H9 (cell line): ENCODE data around the gene TMEM87A. TPM values are rescaled to one million over a fixed set of nuclear protein-coding genes. Genes with fewer than 3 reads are reported as not detected.

Source experiments
- DNase-seq: peaks from one replicate; pipeline ENCODE4 v3.0.0-alpha.2; 2017
- H2AFZ ChIP-seq: one replicate; pipeline ENCODE4 v1.6.1; 2013; ENCODE audit warnings: mild to moderate bottlenecking, low read length, control low read depth, moderate library complexity
- H2AK5ac ChIP-seq: 2 replicates; pipeline ENCODE4 v1.6.1; 2013; ENCODE audit warnings: low read length, control low read depth, mixed read lengths; ENCODE audit not compliant: insufficient read length
- H2BK120ac ChIP-seq: one replicate; pipeline ENCODE4 v1.6.1; 2013; ENCODE audit warnings: low read depth, mild to moderate bottlenecking, low read length, control low read depth, inconsistent platforms; ENCODE audit not compliant: poor library complexity, severe bottlenecking
- H2BK12ac ChIP-seq: 2 replicates; pipeline ENCODE4 v1.6.1; 2013; ENCODE audit warnings: low read length, control low read depth, mixed read lengths, low read depth; ENCODE audit not compliant: insufficient read length
- H2BK15ac ChIP-seq: 2 replicates; pipeline ENCODE4 v1.6.1; 2013; ENCODE audit warnings: low read depth, low read length, control low read depth
- H2BK20ac ChIP-seq: one replicate; pipeline ENCODE4 v1.6.1; 2013; ENCODE audit warnings: low read depth, mild to moderate bottlenecking, low read length, control low read depth, inconsistent platforms; ENCODE audit not compliant: poor library complexity, severe bottlenecking
- H2BK5ac ChIP-seq: 2 replicates; pipeline ENCODE4 v1.6.1; 2013; ENCODE audit warnings: low read length, control low read depth, mixed read lengths; ENCODE audit not compliant: insufficient read length
- H3K14ac ChIP-seq: 2 replicates; pipeline ENCODE4 v1.6.1; 2013; ENCODE audit warnings: low read length, control low read depth; ENCODE audit not compliant: insufficient read depth
- H3K18ac ChIP-seq: 2 replicates; pipeline ENCODE4 v1.6.1; 2013; ENCODE audit warnings: low read depth, mild to moderate bottlenecking, mixed read lengths, low read length, control low read depth; ENCODE audit not compliant: insufficient read length
- H3K23ac ChIP-seq: 2 replicates; pipeline ENCODE4 v1.6.1; 2013; ENCODE audit warnings: low read length, control low read depth, mixed read lengths, low read depth; ENCODE audit not compliant: insufficient read length
- H3K23me2 ChIP-seq: 2 replicates; pipeline ENCODE4 v1.6.1; 2013; ENCODE audit warnings: low read depth, mild to moderate bottlenecking, mixed read lengths, low read length, control low read depth; ENCODE audit not compliant: insufficient read length, poor library complexity, severe bottlenecking
- H3K27ac ChIP-seq: 2 replicates; pipeline ENCODE4 v1.5.1; 2013; ENCODE audit warnings: low read length, control low read depth, mixed read lengths, low read depth; ENCODE audit not compliant: insufficient read length
- H3K27me3 ChIP-seq: 2 replicates; pipeline ENCODE4 v1.6.1; 2013; ENCODE audit warnings: low read length, control low read depth, inconsistent platforms; ENCODE audit not compliant: insufficient read depth
- H3K4ac ChIP-seq: 2 replicates; pipeline ENCODE4 v1.6.1; 2013; ENCODE audit warnings: low read depth, mild to moderate bottlenecking, control low read depth, inconsistent platforms, low read length, moderate library complexity
- H3K4me1 ChIP-seq: 2 replicates; pipeline ENCODE4 v1.6.1; 2013; ENCODE audit warnings: low read length, control low read depth, inconsistent platforms; ENCODE audit not compliant: insufficient read depth
- H3K4me2 ChIP-seq: 2 replicates; pipeline ENCODE4 v1.6.1; 2013; ENCODE audit warnings: low read length, control low read depth, mixed read lengths; ENCODE audit not compliant: insufficient read length, insufficient read depth
- H3K56ac ChIP-seq: 2 replicates; pipeline ENCODE4 v1.6.1; 2013; ENCODE audit warnings: low read depth, mild to moderate bottlenecking, mixed read lengths, low read length, control low read depth; ENCODE audit not compliant: insufficient read length
- H3K79me1 ChIP-seq: 2 replicates; pipeline ENCODE4 v1.6.1; 2013; ENCODE audit warnings: low read depth, mild to moderate bottlenecking, moderate library complexity, low read length, control low read depth, inconsistent platforms; ENCODE audit not compliant: insufficient read depth, poor library complexity, severe bottlenecking
- H3K79me2 ChIP-seq: 2 replicates; pipeline ENCODE4 v1.6.1; 2013; ENCODE audit warnings: low read length, control low read depth, inconsistent platforms; ENCODE audit not compliant: insufficient read depth
- H3K9ac ChIP-seq: 2 replicates; pipeline ENCODE4 v1.6.1; 2013; ENCODE audit warnings: low read length, control low read depth, mixed read lengths; ENCODE audit not compliant: insufficient read length; ENCODE audit errors: extremely low read depth
- H3K9me3 ChIP-seq: one replicate; pipeline ENCODE4 v1.6.1; 2013; ENCODE audit warnings: low read depth, low read length, inconsistent platforms; ENCODE audit not compliant: control insufficient read depth
- H3T11ph ChIP-seq: one replicate; pipeline ENCODE4 v1.6.1; 2013; ENCODE audit warnings: mild to moderate bottlenecking, low read length, control low read depth, inconsistent platforms
- H4K20me1 ChIP-seq: one replicate; pipeline ENCODE4 v1.6.1; 2013; ENCODE audit not compliant: control insufficient read depth, insufficient read length, insufficient read depth
- H4K5ac ChIP-seq: 2 replicates; pipeline ENCODE4 v1.6.1; 2013; ENCODE audit warnings: low read depth, mild to moderate bottlenecking, mixed read lengths, low read length, control low read depth; ENCODE audit not compliant: insufficient read length
- H4K8ac ChIP-seq: replicated peaks from 2 replicates; pipeline ENCODE4 v1.6.1; 2013; ENCODE audit warnings: low read length, control low read depth, mixed read lengths, low read depth; ENCODE audit not compliant: insufficient read length
- H4K91ac ChIP-seq: 2 replicates; pipeline ENCODE4 v1.6.1; 2013; ENCODE audit warnings: low read depth, mild to moderate bottlenecking, moderate library complexity, mixed read lengths, low read length, control low read depth; ENCODE audit not compliant: insufficient read length
- H3K27ac Mint-ChIP-seq, 3 experiments: 2 replicates in 2 of 3; 3 replicates in 1 of 3; pipeline ENCODE4 v1.8.0; 2020 to 2021; ENCODE audit warnings: mixed read lengths in 3 of 3, mild to moderate bottlenecking in 1 of 3, moderate library complexity in 1 of 3
- H3K27me3 Mint-ChIP-seq: 2 replicates; pipeline ENCODE4 v1.8.0; 2021; ENCODE audit warnings: low read depth, mild to moderate bottlenecking, moderate library complexity, mixed read lengths
- H3K36me3 Mint-ChIP-seq, 3 experiments: 2 replicates in 2 of 3; 3 replicates in 1 of 3; pipeline ENCODE4 v1.8.0; 2020 to 2021; ENCODE audit warnings: low read depth in 3 of 3, mixed read lengths in 3 of 3; ENCODE audit not compliant: insufficient read depth in 1 of 3
- H3K4me1 Mint-ChIP-seq, 2 experiments: 2 replicates each; pipeline ENCODE4 v1.8.0; 2020; ENCODE audit warnings: mixed read lengths in 2 of 2
- H3K4me3 Mint-ChIP-seq, 2 experiments: 2 replicates in 1 of 2; 3 replicates in 1 of 2; pipeline ENCODE4 v1.8.0; 2020 to 2021; ENCODE audit warnings: mild to moderate bottlenecking in 2 of 2, mixed read lengths in 2 of 2, moderate library complexity in 1 of 2
- H3K9me3 Mint-ChIP-seq, 2 experiments: 2 replicates in 1 of 2; 3 replicates in 1 of 2; pipeline ENCODE4 v1.8.0; 2020; ENCODE audit warnings: mild to moderate bottlenecking in 2 of 2, mixed read lengths in 2 of 2, moderate library complexity in 1 of 2
- CTCF ChIP-seq: fragments of 200-600 bp; sonication (generic); conservative IDR thresholded peaks from 3 replicates; pipeline ENCODE4 v1.8.0; 2021; ENCODE audit warnings: antibody characterized with exemption, mild to moderate bottlenecking
- WGBS: extraction: QIAGEN DNeasy Blood & Tissue Kit; methylation state at CpG from one replicate; pipeline ENCODE4 v1.1.7; 2013; ENCODE audit warnings: missing lambda C conversion rate, low lambda C conversion rate, mixed read lengths; ENCODE audit not compliant: insufficient read length; ENCODE audit errors: extremely low coverage; 5-methylcytosine and 5-hydroxymethylcytosine counted together
- total RNA-seq: library from RNA; stranded (reverse); gene quantifications from 2 replicates; pipeline ENCODE4 v1.2.1, GENCODE V29; 2021

The TMEM87A gene
- total RNA-seq, 1 experiment from 2014 or later = 46.7 TPM

DNA sequence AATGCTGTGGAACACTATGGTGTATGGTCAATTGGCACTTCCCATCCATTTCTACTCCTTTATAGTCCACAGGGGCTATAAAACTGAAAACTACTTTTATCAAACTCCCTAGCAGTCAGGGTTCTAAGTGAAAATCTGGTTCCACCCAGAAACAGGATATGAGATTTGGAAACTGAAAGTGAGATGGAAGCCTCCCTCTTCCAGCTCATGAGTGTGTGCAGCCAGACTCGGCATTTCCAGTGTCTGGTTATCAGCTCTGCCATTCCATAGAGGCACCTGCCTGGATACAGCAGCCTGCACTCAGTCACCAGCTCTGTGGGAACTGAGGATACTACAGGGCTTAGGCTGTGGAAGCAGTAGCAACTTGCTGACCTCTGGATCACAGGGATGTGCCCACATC lies 102.1 kb downstream of the TMEM87A start:
- Histone ChIP-seq H3K56ac (no peak overlapping the region), H2BK120ac (no peak overlapping the region), H3K9ac (no peak overlapping the region), H2BK5ac (no peak overlapping the region), H3K14ac (no peak overlapping the region), H2AK5ac (no peak overlapping the region), H2BK20ac (no peak overlapping the region), H4K20me1 (no peaks in the 10 kb centered on the region), H2AFZ (no peak overlapping the region), H4K8ac (no peak overlapping the region), H3T11ph (no peak overlapping the region), H2BK12ac (no peak overlapping the region), H4K5ac (no peak overlapping the region), H3K23ac (no peak overlapping the region), H3K27me3 (no peaks in the 10 kb centered on the region), H3K4me2 (no peak overlapping the region), H3K4me1 (no peaks in the 10 kb centered on the region), H3K27ac (no peak overlapping the region), H3K79me2 (no peaks in the 10 kb centered on the region), H3K18ac (no peak overlapping the region), H3K79me1 (no peaks in the 10 kb centered on the region), H2BK15ac (no peak overlapping the region), H3K9me3 (no peaks in the 10 kb centered on the region), H3K23me2 (no peaks in the 10 kb centered on the region), H3K4ac (no peak overlapping the region), H4K91ac (no peak overlapping the region)
- peaks cover 8 to 66% (median 62%) of the 10 kb centered on the region in 3 experiments; a peak in 5 of 7 replicates for H3K36me3 Mint-ChIP-seq
- WGBS = no CpG with 5 or more reads among the region's 1 CpG
- TF ChIP-seq CTCF = no peak
- no peak overlapping the region for H3K4me3 Mint-ChIP-seq
- H3K27ac Mint-ChIP-seq = no peak overlapping the region
- no peaks in the 10 kb centered on the region for H3K9me3 Mint-ChIP-seq
- no peak for DNase-seq
- no peaks in the 10 kb centered on the region for H3K4me1 Mint-ChIP-seq
- no peaks in the 10 kb centered on the region for H3K27me3 Mint-ChIP-seq
